HepG2 (cell line): ENCODE results near the gene NFATC4. TPM values are rescaled to one million over a fixed set of nuclear protein-coding genes. Genes with fewer than 3 reads are reported as not detected.

Experiments used
- CBX5 ChIP-seq: sonication (generic); formaldehyde crosslinking; IDR thresholded peaks from 2 replicates; pipeline ENCODE4 v1.4.0; 2020; ENCODE audit warnings: missing genetic modification reagents, borderline replicate concordance
- ELF4 ChIP-seq: sonication (generic); formaldehyde crosslinking; IDR thresholded peaks from 2 replicates; pipeline ENCODE4 v1.5.0; 2020; ENCODE audit warnings: missing genetic modification reagents, mild to moderate bottlenecking, moderate library complexity, borderline replicate concordance
- FOSL2 ChIP-seq: sonication (generic); formaldehyde crosslinking; IDR thresholded peaks from 2 replicates; pipeline ENCODE4 v1.4.0; 2020; ENCODE audit warnings: missing genetic modification reagents
- FOXP1 ChIP-seq, 2 experiments: fragments of 450-650 bp in 1 of 2; IDR thresholded peaks; 2 replicates each; pipeline ENCODE4 v1.6.1; 2017 to 2018; ENCODE audit warnings: antibody characterized with exemption in 1 of 2
- HNF4A ChIP-seq: sonication (generic); formaldehyde crosslinking; IDR thresholded peaks from 2 replicates; pipeline ENCODE4 v1.4.0; 2020; ENCODE audit warnings: missing genetic modification reagents
- JUND ChIP-seq: sonication (generic); formaldehyde crosslinking; IDR thresholded peaks from 2 replicates; pipeline ENCODE4 v1.8.0; 2022; ENCODE audit warnings: mild to moderate bottlenecking, missing genetic modification reagents
- NFIC ChIP-seq: IDR thresholded peaks from 2 replicates; pipeline ENCODE4 v1.6.1; 2012; ENCODE audit warnings: mild to moderate bottlenecking, low read length, inconsistent platforms
- NR2F1 ChIP-seq, 2 experiments: fragments of 450-650 bp in 1 of 2; formaldehyde crosslinking in 1 of 2; IDR thresholded peaks; 2 replicates each; pipeline versions ENCODE4 v1.5.0 to v1.6.1; 2016 to 2020; ENCODE audit warnings: mild to moderate bottlenecking in 1 of 2, missing compliant biosample characterization in 1 of 2, missing genetic modification reagents in 1 of 2, moderate library complexity in 1 of 2
- PAF1 ChIP-seq: IDR thresholded peaks from 2 replicates; pipeline ENCODE4 v1.6.1; 2016; ENCODE audit warnings: missing genetic modification reagents, missing compliant biosample characterization
- POLR2G ChIP-seq: fragments of 200-400 bp; formaldehyde crosslinking; IDR thresholded peaks from 2 replicates; pipeline ENCODE4 v1.6.1; 2018; ENCODE audit warnings: mild to moderate bottlenecking, low read depth, low read length, moderate library complexity
- REL ChIP-seq: sonication (generic); formaldehyde crosslinking; conservative IDR thresholded peaks from 2 replicates; pipeline ENCODE4 v1.8.0; 2022; ENCODE audit warnings: mild to moderate bottlenecking, missing genetic modification reagents, moderate library complexity
- SALL1 ChIP-seq: sonication (generic); formaldehyde crosslinking; IDR thresholded peaks from 2 replicates; pipeline ENCODE4 v1.8.0; 2022; ENCODE audit warnings: mild to moderate bottlenecking, missing genetic modification reagents
- TBL1XR1 ChIP-seq: fragments of 150-350 bp; IDR thresholded peaks from 2 replicates; pipeline ENCODE4 v1.6.1; 2014; ENCODE audit warnings: borderline replicate concordance, low read length; ENCODE audit not compliant: partially characterized antibody
- TEAD3 ChIP-seq: optimal IDR thresholded peaks from 2 replicates; pipeline ENCODE3; 2016; ENCODE audit warnings: borderline replicate concordance
- ZFP41 ChIP-seq: sonication (generic); formaldehyde crosslinking; IDR thresholded peaks from 2 replicates; pipeline ENCODE4 v1.4.0; 2020; ENCODE audit warnings: mild to moderate bottlenecking, missing genetic modification reagents, borderline replicate concordance
- ZNF251 ChIP-seq: sonication (generic); formaldehyde crosslinking; IDR thresholded peaks from 2 replicates; pipeline ENCODE4 v1.9.0; 2021; ENCODE audit warnings: mild to moderate bottlenecking, missing genetic modification reagents
- ZNF296 ChIP-seq: sonication (generic); formaldehyde crosslinking; conservative IDR thresholded peaks from 2 replicates; pipeline ENCODE4 v1.5.0; 2020; ENCODE audit warnings: mild to moderate bottlenecking, missing genetic modification reagents
- ZNF350 ChIP-seq: sonication (generic); formaldehyde crosslinking; IDR thresholded peaks from 2 replicates; pipeline ENCODE4 v1.4.0; 2020; ENCODE audit warnings: mild to moderate bottlenecking, low read depth, missing genetic modification reagents, borderline replicate concordance
- ZNF432 ChIP-seq: sonication (generic); formaldehyde crosslinking; IDR thresholded peaks from 2 replicates; pipeline ENCODE4 v1.5.0; 2020; ENCODE audit warnings: missing genetic modification reagents, mild to moderate bottlenecking, borderline replicate concordance
- ZNF546 ChIP-seq: sonication (generic); formaldehyde crosslinking; conservative IDR thresholded peaks from 2 replicates; pipeline ENCODE4 v1.8.1; 2023; ENCODE audit warnings: mild to moderate bottlenecking, missing genetic modification reagents
- ZNF563 ChIP-seq: sonication (generic); formaldehyde crosslinking; IDR thresholded peaks from 2 replicates; pipeline ENCODE4 v1.8.0; 2022; ENCODE audit warnings: mild to moderate bottlenecking, moderate library complexity, missing genetic modification reagents
- ZNF737 ChIP-seq: sonication (generic); formaldehyde crosslinking; IDR thresholded peaks from 2 replicates; pipeline ENCODE4 v1.5.0; 2020; ENCODE audit warnings: missing genetic modification reagents, mild to moderate bottlenecking, borderline replicate concordance
- ZNF891 ChIP-seq: sonication (generic); formaldehyde crosslinking; IDR thresholded peaks from 2 replicates; pipeline ENCODE4 v1.5.0; 2020; ENCODE audit warnings: mild to moderate bottlenecking, missing genetic modification reagents
- polyA plus RNA-seq, 8 experiments: library from polyadenylated mRNA; depleted of rRNA in 3 of 8; stranded (reverse) in 7 of 8; unstranded in 1 of 8; fragments of >200 nt; fragmentation: Illumina TruSeq in 4 of 8; extraction: Trizol in 4 of 8; gene quantifications; 2 replicates each; pipeline versions ENCODE4 v1.2.1 to v1.2.3, GENCODE V29; 2011 to 2016; ENCODE audit warnings: low read depth in 4 of 8, missing spikeins in 1 of 8, mixed read lengths in 1 of 8; ENCODE audit not compliant: insufficient read depth in 1 of 8
- total RNA-seq, 5 experiments: library from RNA; depleted of rRNA; stranded (reverse); fragments of >200 nt; fragmentation: Illumina TruSeq; extraction: Trizol; gene quantifications; 2 replicates each; pipeline ENCODE4 v1.2.3, GENCODE V29; 2016; ENCODE audit warnings: low read depth in 1 of 5
- TF ChIP-seq, protein P1 (sequence below): sonication (generic); formaldehyde crosslinking; IDR thresholded peaks from 2 replicates; pipeline ENCODE4 v1.9.0; 2022; ENCODE audit warnings: low read depth, missing genetic modification reagents
- TF ChIP-seq, protein P2 (sequence below): IDR thresholded peaks from 2 replicates; pipeline ENCODE4 v1.6.1; 2016; ENCODE audit warnings: control low read depth
- TF ChIP-seq, protein P3 (sequence below): sonication (generic); formaldehyde crosslinking; IDR thresholded peaks from 2 replicates; pipeline ENCODE4 v1.5.0; 2020; ENCODE audit warnings: mild to moderate bottlenecking, missing genetic modification reagents

Gene NFATC4
- total and polyA plus RNA-seq, 2 of the 13 experiments (the other 11 are each of a cell fraction or from before 2014, with no cell fraction given), result 0.04 to 0.15 TPM

DNA sequence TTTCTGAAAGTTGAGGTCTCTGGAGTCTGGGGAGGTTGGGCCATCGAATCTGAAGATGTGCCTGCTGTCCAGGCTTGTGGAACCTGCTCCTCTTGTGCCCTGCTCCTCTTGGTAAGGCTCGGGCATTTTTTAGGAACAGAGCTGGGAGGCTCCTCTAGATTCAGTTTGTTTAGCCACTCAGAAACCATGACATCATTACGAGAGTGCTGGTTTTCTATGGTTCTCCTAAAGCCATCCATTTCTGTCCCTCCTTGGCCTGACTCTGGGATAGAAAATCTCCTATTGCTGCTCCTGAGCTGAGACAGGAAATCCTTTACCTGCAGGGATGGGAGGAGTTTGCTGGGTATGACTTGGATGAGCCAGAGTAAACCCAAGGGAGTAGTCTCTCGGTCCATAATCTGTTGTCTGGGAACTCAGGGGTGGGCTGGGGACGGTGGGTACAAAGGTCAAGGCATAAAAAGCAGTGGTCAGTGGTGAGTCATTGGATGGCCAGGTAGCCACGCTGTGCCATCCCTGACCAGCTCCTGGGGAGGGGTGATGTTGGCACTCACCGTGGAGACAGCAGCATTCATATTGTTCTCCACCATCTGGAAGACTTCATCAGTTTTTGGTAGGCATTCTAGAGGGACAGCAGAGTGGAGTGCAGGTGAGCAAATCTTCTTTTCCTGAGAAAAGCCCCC is 30.7 kb upstream of the NFATC4 start (continued):
- peak; percentile 21; the same call in 1 of the 2 replicates for TF ChIP-seq JUND
- no peak for TF ChIP-seq NFIC
- TF ChIP-seq ZNF296 (CRISPR knock-in tag), result peak; percentile 61; the same call in 1 of the 2 replicates
- no peak for TF ChIP-seq ZFP41
- TF ChIP-seq PAF1, result no peak
- TF ChIP-seq ZNF563 (CRISPR knock-in tag), result peak; percentile 64; the same call in 1 of the 2 replicates
- TF ChIP-seq, protein P1, sequence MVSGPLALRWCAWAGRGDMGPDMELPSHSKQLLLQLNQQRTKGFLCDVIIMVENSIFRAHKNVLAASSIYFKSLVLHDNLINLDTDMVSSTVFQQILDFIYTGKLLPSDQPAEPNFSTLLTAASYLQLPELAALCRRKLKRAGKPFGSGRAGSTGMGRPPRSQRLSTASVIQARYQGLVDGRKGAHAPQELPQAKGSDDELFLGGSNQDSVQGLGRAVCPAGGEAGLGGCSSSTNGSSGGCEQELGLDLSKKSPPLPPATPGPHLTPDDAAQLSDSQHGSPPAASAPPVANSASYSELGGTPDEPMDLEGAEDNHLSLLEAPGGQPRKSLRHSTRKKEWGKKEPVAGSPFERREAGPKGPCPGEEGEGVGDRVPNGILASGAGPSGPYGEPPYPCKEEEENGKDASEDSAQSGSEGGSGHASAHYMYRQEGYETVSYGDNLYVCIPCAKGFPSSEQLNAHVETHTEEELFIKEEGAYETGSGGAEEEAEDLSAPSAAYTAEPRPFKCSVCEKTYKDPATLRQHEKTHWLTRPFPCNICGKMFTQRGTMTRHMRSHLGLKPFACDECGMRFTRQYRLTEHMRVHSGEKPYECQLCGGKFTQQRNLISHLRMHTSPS (CRISPR knock-in tag), result peak; percentile 53; the same call in 1 of the 2 replicates
- TF ChIP-seq, protein P2, sequence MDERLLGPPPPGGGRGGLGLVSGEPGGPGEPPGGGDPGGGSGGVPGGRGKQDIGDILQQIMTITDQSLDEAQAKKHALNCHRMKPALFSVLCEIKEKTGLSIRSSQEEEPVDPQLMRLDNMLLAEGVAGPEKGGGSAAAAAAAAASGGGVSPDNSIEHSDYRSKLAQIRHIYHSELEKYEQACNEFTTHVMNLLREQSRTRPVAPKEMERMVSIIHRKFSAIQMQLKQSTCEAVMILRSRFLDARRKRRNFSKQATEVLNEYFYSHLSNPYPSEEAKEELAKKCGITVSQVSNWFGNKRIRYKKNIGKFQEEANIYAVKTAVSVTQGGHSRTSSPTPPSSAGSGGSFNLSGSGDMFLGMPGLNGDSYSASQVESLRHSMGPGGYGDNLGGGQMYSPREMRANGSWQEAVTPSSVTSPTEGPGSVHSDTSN (CRISPR knock-in tag), result 0 out of 2 replicates have a peak, but pooled peaks have one; percentile 8
- TF ChIP-seq ZNF350 (CRISPR knock-in tag), result 0 out of 2 replicates have a peak, but pooled peaks have one; percentile 56
- no peak for TF ChIP-seq POLR2G
- no peak for TF ChIP-seq ZNF737 (CRISPR knock-in tag)
- TF ChIP-seq, protein P3, sequence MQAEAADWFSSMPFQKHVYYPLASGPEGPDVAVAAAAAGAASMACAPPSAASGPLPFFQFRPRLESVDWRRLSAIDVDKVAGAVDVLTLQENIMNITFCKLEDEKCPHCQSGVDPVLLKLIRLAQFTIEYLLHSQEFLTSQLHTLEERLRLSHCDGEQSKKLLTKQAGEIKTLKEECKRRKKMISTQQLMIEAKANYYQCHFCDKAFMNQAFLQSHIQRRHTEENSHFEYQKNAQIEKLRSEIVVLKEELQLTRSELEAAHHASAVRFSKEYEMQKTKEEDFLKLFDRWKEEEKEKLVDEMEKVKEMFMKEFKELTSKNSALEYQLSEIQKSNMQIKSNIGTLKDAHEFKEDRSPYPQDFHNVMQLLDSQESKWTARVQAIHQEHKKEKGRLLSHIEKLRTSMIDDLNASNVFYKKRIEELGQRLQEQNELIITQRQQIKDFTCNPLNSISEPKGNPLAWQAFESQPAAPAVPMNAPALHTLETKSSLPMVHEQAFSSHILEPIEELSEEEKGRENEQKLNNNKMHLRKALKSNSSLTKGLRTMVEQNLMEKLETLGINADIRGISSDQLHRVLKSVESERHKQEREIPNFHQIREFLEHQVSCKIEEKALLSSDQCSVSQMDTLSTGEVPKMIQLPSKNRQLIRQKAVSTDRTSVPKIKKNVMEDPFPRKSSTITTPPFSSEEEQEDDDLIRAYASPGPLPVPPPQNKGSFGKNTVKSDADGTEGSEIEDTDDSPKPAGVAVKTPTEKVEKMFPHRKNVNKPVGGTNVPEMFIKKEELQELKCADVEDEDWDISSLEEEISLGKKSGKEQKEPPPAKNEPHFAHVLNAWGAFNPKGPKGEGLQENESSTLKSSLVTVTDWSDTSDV (CRISPR knock-in tag), result no peak
- TF ChIP-seq HNF4A (CRISPR knock-in tag), result peak; percentile 29; the same call in 1 of the 2 replicates
- no peak for TF ChIP-seq ELF4 (CRISPR knock-in tag)
- no peak for TF ChIP-seq TBL1XR1
- peak; percentile 92 for TF ChIP-seq FOSL2
- no peak for TF ChIP-seq ZNF432
- no peak for TF ChIP-seq ZNF546
- TF ChIP-seq CBX5 (CRISPR knock-in tag), result no peak
- no peak for TF ChIP-seq ZNF251 (CRISPR knock-in tag)
- TF ChIP-seq ZNF891, result no peak
- TF ChIP-seq TEAD3 (CRISPR knock-in tag), result no peak
- no peak for TF ChIP-seq FOXP1 (IDR thresholded peaks at IDR 0.05)
- no peak for TF ChIP-seq FOXP1 (CRISPR knock-in tag; IDR thresholded peaks at IDR 0.05)
- TF ChIP-seq SALL1, result 0 out of 2 replicates have a peak, but pooled peaks have one; percentile 6
- TF ChIP-seq REL (CRISPR knock-in tag), result no peak
- no peak for TF ChIP-seq NR2F1 (CRISPR knock-in tag; IDR thresholded peaks at IDR 0.05)
